Ectodermal cell (in vitro differentiated cells): Measurements from ENCODE around the gene CMC1.
A peak's percentile ranks its signal among the peaks of the same experiment; 100 is the strongest.

Source experiments
- H3K27ac ChIP-seq: 2 replicates; pipeline ENCODE4 v1.7.0; 2013; ENCODE audit warnings: mild to moderate bottlenecking, low read depth, low read length; ENCODE audit not compliant: insufficient read depth, poor library complexity, severe bottlenecking
- H3K27me3 ChIP-seq: 2 replicates; pipeline ENCODE4 v1.7.0; 2013; ENCODE audit warnings: mild to moderate bottlenecking, low read length; ENCODE audit not compliant: insufficient read depth, control insufficient read depth, poor library complexity, severe bottlenecking
- H3K36me3 ChIP-seq: one replicate; pipeline ENCODE4 v1.7.0; 2013; ENCODE audit warnings: low read length; ENCODE audit not compliant: control insufficient read depth, insufficient read depth
- H3K4me1 ChIP-seq: one replicate; pipeline ENCODE4 v1.7.0; 2013; ENCODE audit warnings: low read length; ENCODE audit not compliant: control insufficient read depth, insufficient read depth
- H3K4me3 ChIP-seq: 2 replicates; pipeline ENCODE4 v1.7.0; 2013; ENCODE audit warnings: low read depth, low read length, control low read depth; ENCODE audit not compliant: insufficient read depth
- H3K9me3 ChIP-seq: 2 replicates; pipeline ENCODE4 v1.7.0; 2013; ENCODE audit warnings: mild to moderate bottlenecking, low read length, moderate library complexity; ENCODE audit not compliant: control insufficient read depth
- WGBS, 2 experiments: methylation state at CpG; one replicate each; pipeline ENCODE4 v1.1.7; 2013; ENCODE audit warnings: missing lambda C conversion rate in 2 of 2; 5-methylcytosine and 5-hydroxymethylcytosine counted together

Gene CMC1

DNA sequence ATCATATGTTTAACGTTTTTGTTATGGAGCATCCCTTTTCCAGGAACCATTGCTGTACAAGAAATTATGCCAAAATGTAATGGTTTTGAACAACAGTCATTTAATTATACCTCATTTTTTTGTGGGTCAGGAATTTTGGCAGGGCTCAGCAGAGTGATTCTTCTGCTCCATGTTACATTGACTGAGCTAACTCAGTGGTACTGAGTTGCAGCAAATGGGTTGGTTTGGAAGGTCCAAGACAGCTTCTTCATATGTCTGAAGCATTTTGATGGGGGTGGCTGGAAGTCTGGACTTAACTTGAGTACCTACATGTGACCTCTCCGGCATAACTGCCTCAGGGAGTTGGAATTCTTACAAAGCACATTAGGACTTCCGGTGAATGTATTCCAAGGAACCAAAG is 26.0 kb upstream of the CMC1 start:
- WGBS, 2 experiments = 96 to 97% methylated on average over 3 of the region's 3 CpGs
- H3K4me1 ChIP-seq = no peaks in the 10 kb centered on the region
- H3K36me3 ChIP-seq = no peaks in the 10 kb centered on the region
- H3K4me3 ChIP-seq = no peak overlapping the region
- no peaks in the 10 kb centered on the region for H3K27me3 ChIP-seq
- H3K9me3 ChIP-seq = peaks cover 2% of the 10 kb centered on the region
- H3K27ac ChIP-seq = no peak overlapping the region

DNA sequence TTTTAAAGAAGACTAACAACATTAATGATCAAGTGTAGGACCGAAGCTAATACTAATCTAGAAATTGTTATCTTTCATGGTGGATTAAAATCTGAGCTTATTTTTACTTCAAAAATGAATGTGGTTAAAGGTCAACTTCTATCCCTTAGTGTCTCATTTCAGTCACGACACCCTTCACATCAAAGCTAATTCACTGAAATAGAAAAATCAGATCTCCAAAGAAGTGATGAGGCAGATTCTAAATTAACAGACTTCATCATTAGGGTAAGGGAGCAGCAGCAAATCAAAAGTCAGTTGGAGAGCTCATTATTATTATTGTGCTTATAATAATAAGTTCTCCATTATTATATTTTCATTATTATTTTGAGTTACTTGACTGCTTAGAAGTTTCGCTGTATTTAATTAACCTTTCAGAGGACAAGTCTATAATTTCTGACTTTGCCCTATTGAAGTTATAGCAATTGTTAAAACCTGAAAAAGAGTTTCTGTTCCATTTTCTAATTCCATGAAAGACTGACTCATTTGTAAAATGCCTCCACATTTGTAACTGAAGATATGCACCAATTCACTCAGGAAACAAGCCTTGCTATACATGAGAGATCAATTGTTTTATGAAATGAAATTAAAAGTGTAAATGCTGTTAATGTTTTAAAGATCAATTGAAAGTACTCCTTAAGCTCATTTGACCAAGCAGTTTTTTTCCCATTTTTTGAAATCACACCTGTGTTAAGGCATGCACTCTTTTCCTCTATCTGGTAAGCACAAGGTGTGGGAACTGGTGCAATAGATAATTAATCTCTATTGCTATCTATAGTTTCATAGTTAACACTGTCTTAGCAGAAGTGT is 23.1 kb upstream of the CMC1 start:
- H3K4me1 ChIP-seq = no peaks in the 10 kb centered on the region
- H3K36me3 ChIP-seq = no peaks in the 10 kb centered on the region
- peaks cover 2% of the 10 kb centered on the region for H3K9me3 ChIP-seq
- WGBS, 2 experiments = 86 to 94% methylated on average over 1 to 3 of the region's 3 CpGs
- H3K27ac ChIP-seq = no peak overlapping the region
- no peak overlapping the region for H3K4me3 ChIP-seq
- no peaks in the 10 kb centered on the region for H3K27me3 ChIP-seq

DNA sequence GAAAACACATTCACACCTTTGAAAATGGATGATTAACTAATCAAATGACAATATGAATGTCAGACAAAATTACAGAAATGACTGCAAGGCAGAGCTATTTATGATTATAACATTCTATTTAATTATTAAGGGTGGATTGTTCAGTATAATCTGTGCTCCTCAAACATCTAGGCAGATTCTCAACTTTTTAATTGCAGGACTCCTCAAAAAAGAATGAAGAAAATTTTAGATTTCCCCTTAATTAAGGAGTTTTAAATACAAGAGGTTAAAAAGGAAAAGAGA is 22.6 kb upstream of the CMC1 start:
- H3K27me3 ChIP-seq = no peaks in the 10 kb centered on the region
- H3K27ac ChIP-seq = no peak overlapping the region
- H3K36me3 ChIP-seq = no peaks in the 10 kb centered on the region
- no peak overlapping the region for H3K4me3 ChIP-seq
- H3K9me3 ChIP-seq = peaks cover 2% of the 10 kb centered on the region
- no peaks in the 10 kb centered on the region for H3K4me1 ChIP-seq

DNA sequence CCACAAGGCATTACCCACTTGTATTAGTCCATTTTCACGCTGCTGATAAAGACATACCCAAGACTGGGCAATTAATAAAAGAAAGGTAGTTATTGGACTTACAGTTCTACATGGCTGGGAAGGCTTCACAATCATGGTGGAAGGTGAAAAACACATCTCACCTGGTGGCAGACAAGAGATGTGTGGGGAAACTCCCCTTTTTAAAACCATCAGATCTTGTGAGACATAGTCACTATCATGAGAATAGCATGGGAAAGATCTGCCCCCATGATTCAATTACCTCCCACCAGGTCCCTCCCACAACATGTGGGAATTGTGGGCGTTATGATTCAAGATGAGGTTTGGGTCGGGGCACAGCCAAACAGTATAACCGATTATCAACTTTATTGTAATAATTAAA is 17.0 kb upstream of the CMC1 start:
- Histone ChIP-seq H3K4me3 (no peak overlapping the region), H3K27ac (no peak overlapping the region), H3K4me1 (no peaks in the 10 kb centered on the region), H3K27me3 (no peaks in the 10 kb centered on the region), H3K36me3 (no peaks in the 10 kb centered on the region), H3K9me3 (no peaks in the 10 kb centered on the region)
- 81 to 89% methylated on average over 3 to 4 of the region's 4 CpGs for WGBS, 2 experiments

DNA sequence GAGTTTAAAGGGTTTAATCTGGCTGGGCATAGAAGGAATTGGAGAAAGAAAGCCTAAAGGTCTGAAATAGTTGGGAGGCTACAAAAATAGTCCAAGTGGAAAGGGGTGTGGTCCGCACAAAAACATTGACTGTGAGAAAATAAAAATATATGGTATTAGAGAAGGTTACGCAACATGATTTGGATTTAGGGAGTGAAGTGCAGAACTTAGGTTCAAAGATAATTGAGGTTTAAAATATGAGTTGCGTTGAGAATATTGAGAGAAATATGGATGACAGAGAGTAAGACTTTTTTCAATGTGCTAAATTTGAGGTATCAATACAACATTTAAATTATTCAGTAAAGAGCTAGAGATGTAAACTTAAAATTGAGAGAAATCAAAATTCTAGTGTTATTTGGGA is 15.4 kb upstream of the CMC1 start:
- H3K27ac ChIP-seq = no peak overlapping the region
- 90 to 93% methylated on average over 3 of the region's 3 CpGs for WGBS, 2 experiments

DNA sequence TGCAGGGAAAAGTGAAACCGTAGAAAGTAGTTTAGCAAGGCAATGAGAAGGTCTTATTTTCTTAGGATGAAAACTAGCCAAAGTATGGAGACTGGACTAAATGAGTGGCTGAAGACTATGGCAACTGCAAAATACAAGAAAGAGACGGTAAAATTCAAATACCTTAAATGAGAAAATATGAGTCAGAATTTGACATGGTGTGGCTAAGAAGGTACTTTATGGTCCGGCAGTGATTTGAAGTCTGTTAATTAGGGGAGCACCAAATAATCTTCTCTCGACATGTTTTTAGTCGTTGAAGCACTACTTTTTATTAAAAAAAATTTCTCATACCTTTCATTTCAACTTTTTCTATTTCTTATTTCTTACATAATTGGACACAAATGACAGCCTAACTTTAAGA is 12.8 kb upstream of the CMC1 start:
- WGBS, 2 experiments = 94 to 96% methylated on average over 5 of the region's 5 CpGs
- Histone ChIP-seq H3K4me1 (no peaks in the 10 kb centered on the region), H3K36me3 (no peaks in the 10 kb centered on the region), H3K27me3 (no peaks in the 10 kb centered on the region), H3K27ac (no peak overlapping the region), H3K4me3 (no peak overlapping the region), H3K9me3 (no peaks in the 10 kb centered on the region)

More for the DNA sequence above, 15.4 kb upstream of the CMC1 start:
- Histone ChIP-seq H3K9me3 (no peaks in the 10 kb centered on the region), H3K27me3 (no peaks in the 10 kb centered on the region), H3K4me3 (no peak overlapping the region), H3K36me3 (no peaks in the 10 kb centered on the region), H3K4me1 (no peaks in the 10 kb centered on the region)

DNA sequence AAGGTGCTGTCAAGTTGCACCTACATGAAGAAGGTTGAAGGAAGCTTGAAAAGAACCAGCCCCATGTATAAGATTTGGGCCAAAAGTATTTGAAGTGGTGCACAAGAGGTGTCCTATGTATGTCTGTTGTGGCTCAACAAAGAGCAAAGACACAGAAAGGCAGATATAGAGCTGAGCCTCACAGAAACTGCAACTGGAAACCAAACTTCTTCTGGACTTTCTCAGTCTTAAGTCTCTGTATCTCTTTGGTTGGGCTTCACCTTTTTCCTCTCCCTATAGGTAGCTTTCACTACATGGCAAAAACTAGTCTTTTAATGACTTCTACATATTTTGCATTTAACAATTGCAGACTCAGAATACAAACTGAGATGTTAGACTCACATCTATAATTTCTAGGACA is 8.8 kb upstream of the CMC1 start:
- Histone ChIP-seq H3K27ac (no peak overlapping the region), H3K4me3 (no peak overlapping the region), H3K36me3 (no peaks in the 10 kb centered on the region), H3K27me3 (no peaks in the 10 kb centered on the region), H3K9me3 (no peaks in the 10 kb centered on the region), H3K4me1 (no peaks in the 10 kb centered on the region)

DNA sequence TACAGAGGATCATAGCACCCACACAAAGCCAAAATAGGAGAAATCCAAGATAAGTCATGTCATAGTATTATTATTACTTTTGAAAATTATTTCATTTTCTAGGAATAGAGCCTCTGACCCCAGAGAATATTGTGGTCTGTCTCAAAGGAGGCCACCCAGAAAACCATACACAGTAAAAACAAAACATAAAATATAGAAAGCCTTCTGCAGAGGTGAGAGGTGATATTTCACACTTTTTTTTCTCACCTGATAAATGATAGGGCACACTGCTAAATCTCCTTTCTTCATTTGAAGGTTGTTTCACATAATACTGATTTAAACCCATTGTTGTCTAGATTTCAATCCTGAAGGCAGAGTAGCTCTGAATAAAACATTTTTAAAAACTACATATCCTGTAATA is 7.0 kb upstream of the CMC1 start:
- Histone ChIP-seq H3K36me3 (no peaks in the 10 kb centered on the region), H3K4me3 (no peak overlapping the region), H3K9me3 (no peaks in the 10 kb centered on the region), H3K27ac (no peak overlapping the region), H3K27me3 (no peaks in the 10 kb centered on the region), H3K4me1 (no peaks in the 10 kb centered on the region)

DNA sequence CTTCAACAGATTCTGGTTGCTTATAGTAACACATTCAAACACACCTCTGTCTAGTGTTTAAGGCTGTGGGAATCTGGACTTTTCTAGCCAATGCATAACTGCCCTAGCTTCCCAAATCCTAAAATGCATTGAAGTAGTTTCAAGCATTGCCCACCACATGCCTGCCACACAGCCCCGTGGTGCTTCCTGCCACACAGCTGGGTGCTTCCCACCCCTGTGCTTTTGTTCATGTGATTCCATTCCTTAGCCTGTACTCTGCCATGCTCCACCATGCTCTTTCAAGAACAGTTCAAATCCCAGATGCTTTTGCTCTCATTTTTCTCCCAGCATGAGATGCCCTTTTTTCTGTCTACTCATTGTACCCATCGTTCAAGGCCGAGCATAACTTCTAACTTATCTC is 2.3 kb upstream of the CMC1 start:
- 24 to 35% methylated on average over 3 of the region's 3 CpGs for WGBS, 2 experiments
- Histone ChIP-seq H3K36me3 (no peaks in the 10 kb centered on the region), H3K27me3 (no peaks in the 10 kb centered on the region), H3K9me3 (no peaks in the 10 kb centered on the region), H3K4me1 (peaks cover 5% of the 10 kb centered on the region), H3K27ac (no peak overlapping the region), H3K4me3 (no peak overlapping the region)

DNA sequence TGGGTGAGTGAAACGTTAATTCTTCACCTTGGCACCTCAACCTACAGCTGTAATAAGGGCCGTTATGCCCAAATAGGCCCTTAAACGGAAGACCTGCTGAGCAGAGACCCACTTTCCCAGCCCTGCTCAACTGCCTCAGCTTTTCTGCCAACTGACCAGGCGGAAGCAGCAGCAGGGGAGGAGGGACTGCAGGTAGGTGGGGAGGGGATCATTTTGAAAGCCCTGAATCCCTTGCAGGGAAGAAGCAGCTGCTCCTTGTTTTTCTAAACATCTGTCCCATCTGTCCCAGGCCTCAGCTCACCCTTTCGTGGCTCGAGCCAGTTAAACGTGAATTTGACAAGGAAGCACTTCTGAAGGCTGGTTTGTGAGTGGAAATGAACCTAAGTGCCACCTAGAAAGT is 978 bp upstream of the CMC1 start:
- H3K4me1 ChIP-seq = peaks cover 5% of the 10 kb centered on the region
- no peaks in the 10 kb centered on the region for H3K27me3 ChIP-seq
- WGBS, 2 experiments = 32 to 40% methylated on average over 7 of the region's 7 CpGs
- no peak overlapping the region for H3K4me3 ChIP-seq
- no peaks in the 10 kb centered on the region for H3K36me3 ChIP-seq
- no peak overlapping the region for H3K27ac ChIP-seq
- no peaks in the 10 kb centered on the region for H3K9me3 ChIP-seq

DNA sequence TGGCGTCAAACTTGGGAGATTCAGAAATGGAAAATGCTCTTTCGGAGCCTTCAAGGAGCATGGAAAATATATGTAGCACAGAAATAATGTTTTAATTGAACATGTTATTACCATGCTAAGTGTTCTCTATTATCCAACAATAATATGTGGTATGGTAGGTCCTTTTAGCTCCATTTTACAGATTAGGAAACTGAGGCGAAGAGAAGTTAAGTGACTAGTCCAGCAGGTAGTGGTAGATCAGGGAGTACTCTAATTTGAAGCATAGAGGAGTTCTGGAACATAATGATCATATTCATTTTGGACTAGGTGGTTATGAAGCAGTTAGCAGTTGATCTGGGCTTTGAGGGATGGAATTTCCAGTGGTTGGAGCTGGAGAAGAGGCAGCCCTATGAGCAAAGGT is 1.1 kb downstream of the CMC1 start:
- no peaks in the 10 kb centered on the region for H3K9me3 ChIP-seq
- no peak overlapping the region for H3K27ac ChIP-seq
- H3K4me3 ChIP-seq = peak overlapping the region; percentile 67
- no peaks in the 10 kb centered on the region for H3K36me3 ChIP-seq
- H3K27me3 ChIP-seq = no peaks in the 10 kb centered on the region
- peaks cover 5% of the 10 kb centered on the region for H3K4me1 ChIP-seq
- WGBS, 2 experiments = 90 to 100% methylated on average over 2 to 3 of the region's 3 CpGs
